Uterus (tissue), 4 donors: ENCODE measurements around the gene UBE2M. TPM values are rescaled to one million over a fixed set of nuclear protein-coding genes. Genes with fewer than 3 reads are reported as not detected.

ENCODE experiments used
- DNase-seq, 2 donors: peaks; one replicate each; pipeline ENCODE4 v3.0.0-alpha.2; 2019 to 2020
- H3K27ac ChIP-seq, 2 donors: fragments of 200-600 bp; sonication (generic); 1 replicate in 1 of 2; 2 replicates in 1 of 2; pipeline ENCODE4 v1.5.1; 2016 to 2018
- H3K27me3 ChIP-seq, 2 donors: fragments of 200-600 bp; sonication (generic); one replicate each; pipeline ENCODE4 v1.5.1; 2018 to 2019; ENCODE audit warnings: control low read depth in 1 of 2
- H3K36me3 ChIP-seq, 2 donors: fragments of 200-600 bp; sonication (generic); one replicate each; pipeline ENCODE4 v1.5.1; 2019; ENCODE audit warnings: control low read depth in 1 of 2
- H3K4me1 ChIP-seq, 2 donors: fragments of 200-600 bp; sonication (generic); one replicate each; pipeline ENCODE4 v1.5.1; 2018 to 2019; ENCODE audit warnings: control low read depth in 1 of 2
- H3K4me3 ChIP-seq, 2 donors: fragments of 200-600 bp; sonication (generic); 1 replicate in 1 of 2; 2 replicates in 1 of 2; pipeline ENCODE4 v1.5.1; 2018 to 2019; ENCODE audit warnings: mild to moderate bottlenecking in 1 of 2
- H3K9me3 ChIP-seq, 2 donors: fragments of 200-600 bp; sonication (generic); one replicate each; pipeline ENCODE4 v1.5.1; 2019; ENCODE audit warnings: control low read depth in 1 of 2
- POLR2A ChIP-seq, 2 donors: fragments of 450-650 bp; IDR thresholded peaks; one replicate each; pipeline ENCODE4 v1.6.1; 2016; ENCODE audit warnings: antibody characterized with exemption in 2 of 2, mild to moderate bottlenecking in 1 of 2, moderate library complexity in 1 of 2
- intact Hi-C: fragments of 100-400 bp; cut with DNase I; formaldehyde crosslinking; loops from one replicate; pipeline ENCODE4 v1.15.1; 2023; ENCODE audit warnings: low total_unique reads
- total RNA-seq, 4 donors: library from RNA; depleted of rRNA in 3 of 4; stranded (reverse); fragments of >200 nt in 3 of 4; gene quantifications; one replicate each; pipeline versions ENCODE4 v1.1.0 to v1.2.4, GENCODE V29; 2014 to 2023
- TF ChIP-seq, protein P1 (sequence below), 4 experiments: fragments of 200-600 bp in 2 of 4; fragments of 450-650 bp in 2 of 4; sonication (generic) in 2 of 4; IDR thresholded peaks; one replicate each; pipeline ENCODE4 v1.5.1; 2016 to 2019; ENCODE audit warnings: antibody characterized with exemption in 4 of 4, mild to moderate bottlenecking in 2 of 4, moderate library complexity in 1 of 4
- donor health status: DM: yes; HTN: yes; CAD: no.

The UBE2M gene
- total RNA-seq, 4 donors from 2014 or later = 6.1 to 63.7 (median 24.9) TPM

GRCh38 chr19:58555920-58556621 is 2.3 kb downstream of the UBE2M start:
- TF ChIP-seq, protein P1, sequence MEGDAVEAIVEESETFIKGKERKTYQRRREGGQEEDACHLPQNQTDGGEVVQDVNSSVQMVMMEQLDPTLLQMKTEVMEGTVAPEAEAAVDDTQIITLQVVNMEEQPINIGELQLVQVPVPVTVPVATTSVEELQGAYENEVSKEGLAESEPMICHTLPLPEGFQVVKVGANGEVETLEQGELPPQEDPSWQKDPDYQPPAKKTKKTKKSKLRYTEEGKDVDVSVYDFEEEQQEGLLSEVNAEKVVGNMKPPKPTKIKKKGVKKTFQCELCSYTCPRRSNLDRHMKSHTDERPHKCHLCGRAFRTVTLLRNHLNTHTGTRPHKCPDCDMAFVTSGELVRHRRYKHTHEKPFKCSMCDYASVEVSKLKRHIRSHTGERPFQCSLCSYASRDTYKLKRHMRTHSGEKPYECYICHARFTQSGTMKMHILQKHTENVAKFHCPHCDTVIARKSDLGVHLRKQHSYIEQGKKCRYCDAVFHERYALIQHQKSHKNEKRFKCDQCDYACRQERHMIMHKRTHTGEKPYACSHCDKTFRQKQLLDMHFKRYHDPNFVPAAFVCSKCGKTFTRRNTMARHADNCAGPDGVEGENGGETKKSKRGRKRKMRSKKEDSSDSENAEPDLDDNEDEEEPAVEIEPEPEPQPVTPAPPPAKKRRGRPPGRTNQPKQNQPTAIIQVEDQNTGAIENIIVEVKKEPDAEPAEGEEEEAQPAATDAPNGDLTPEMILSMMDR (IDR thresholded peaks at IDR 0.05) = no peak
- no peak for TF ChIP-seq POLR2A (IDR thresholded peaks at IDR 0.05)
- peak overlapping the region in 1 of 2 donors; percentile 94 for H3K27ac ChIP-seq
- H3K9me3 ChIP-seq = no peaks in the 10 kb centered on the region
- intact Hi-C loops = no loop called here
- H3K27me3 ChIP-seq = no peaks in the 10 kb centered on the region
- no peak overlapping the region for H3K4me3 ChIP-seq
- peak in 1 of 2 donors; percentile 29 for DNase-seq
- H3K36me3 ChIP-seq = no peaks in the 10 kb centered on the region
- H3K4me1 ChIP-seq = peaks cover 11 to 12% of the 10 kb centered on the region in 2 donors

- Histone ChIP-seq H3K4me1 (peaks cover 11 to 12% of the 10 kb centered on the region in 2 donors), H3K4me3 (peak overlapping the region; percentile 69 to 77), H3K27ac (peak overlapping the region; percentile 91 to 94), H3K36me3 (no peaks in the 10 kb centered on the region), H3K27me3 (no peaks in the 10 kb centered on the region), H3K9me3 (no peaks in the 10 kb centered on the region)
- no peak for DNase-seq
- TF ChIP-seq, protein P1 (IDR thresholded peaks at IDR 0.05) = no peak
- TF ChIP-seq POLR2A (IDR thresholded peaks at IDR 0.05) = no peak
- intact Hi-C loops = no loop called here
Observed at GRCh38 chr19:58555369-58555885, 3.0 kb downstream of the UBE2M start.

- H3K4me1 ChIP-seq = peaks cover 11 to 12% of the 10 kb centered on the region in 2 donors
- peak; percentile 99 for DNase-seq
- peak within 1 kb of the TSS; percentile 69 to 77 for H3K4me3 ChIP-seq
- peak within 1 kb of the TSS; percentile 91 to 94 for H3K27ac ChIP-seq
- intact Hi-C loops = no loop called here
- TF ChIP-seq, protein P1 (IDR thresholded peaks at IDR 0.05) = peak in 1 of 4 experiments; percentile 19
- TF ChIP-seq POLR2A (IDR thresholded peaks at IDR 0.05) = peak in 1 of 2 donors; percentile 78
- no peaks in the 10 kb centered on the region for H3K9me3 ChIP-seq
- H3K36me3 ChIP-seq = no peaks in the 10 kb centered on the region
- H3K27me3 ChIP-seq = no peaks in the 10 kb centered on the region
Observed at GRCh38 chr19:58554494-58555368, 3.7 kb downstream of the UBE2M start, which contains the start of gene CHMP2A. Gene CHMP2A, minus strand, starts transcription at chr19:58555105. Its CDS starts 893 bp downstream, at chr19:58554212.

- Histone ChIP-seq H3K27me3 (no peaks in the 10 kb centered on the region), H3K27ac (peak overlapping the region; percentile 91 to 94), H3K9me3 (no peaks in the 10 kb centered on the region), H3K4me1 (peaks cover 11 to 12% of the 10 kb centered on the region in 2 donors), H3K36me3 (no peaks in the 10 kb centered on the region), H3K4me3 (peak overlapping the region; percentile 69 to 77)
- DNase-seq = peak in 1 of 2 donors; percentile 38
- TF ChIP-seq, protein P1 (IDR thresholded peaks at IDR 0.05) = no peak
- no peak for TF ChIP-seq POLR2A (IDR thresholded peaks at IDR 0.05)
- intact Hi-C loops = no loop called here
Observed at GRCh38 chr19:58553799-58554493, 4.5 kb downstream of the UBE2M start.
